Activated CD8-positive, alpha-beta T cell treated with anti-CD3 and anti-CD28 coated beads for 36 hours (primary cell): ENCODE measurements around the gene LZTS3. TPM values are rescaled to one million over a fixed set of nuclear protein-coding genes. Genes with fewer than 3 reads are reported as not detected.
A peak's percentile ranks its signal among the peaks of the same experiment; 100 is the strongest.

Experiments
- ATAC-seq: fragments of 200-7000 bp; cut with Tn5 transposase; one replicate; pipeline ENCODE4 v1.10.0; 2021; ENCODE audit warnings: mild to moderate bottlenecking, moderate library complexity
- CTCF ChIA-PET: fragments of 350-600 bp; sonication (Branson Sonifier 250); formaldehyde crosslinking; loops from one replicate; lab custom pipeline; 2021; ENCODE audit warnings: antibody characterized with exemption; lab: Charles Lee
- POLR2A ChIA-PET: fragments of 350-600 bp; sonication (Branson Sonifier 250); formaldehyde crosslinking; loops from one replicate; lab custom pipeline; 2021; ENCODE audit warnings: antibody characterized with exemption; lab: Charles Lee
- DNase-seq: peaks from one replicate; pipeline ENCODE4 v3.0.0-alpha.2; 2020
- H3K27ac Mint-ChIP-seq: one replicate; pipeline ENCODE4 v1.8.0; 2021; ENCODE audit warnings: mild to moderate bottlenecking, mixed read lengths
- H3K27me3 Mint-ChIP-seq: one replicate; pipeline ENCODE4 v1.8.0; 2021; ENCODE audit warnings: mixed read lengths
- H3K36me3 Mint-ChIP-seq: one replicate; pipeline ENCODE4 v1.8.0; 2021; ENCODE audit warnings: low read depth, mixed read lengths
- H3K4me1 Mint-ChIP-seq: one replicate; pipeline ENCODE4 v1.8.0; 2021; ENCODE audit warnings: low read depth, mixed read lengths
- H3K4me3 Mint-ChIP-seq: one replicate; pipeline ENCODE4 v1.8.0; 2021; ENCODE audit warnings: mild to moderate bottlenecking, moderate library complexity, mixed read lengths
- H3K9me3 Mint-ChIP-seq: one replicate; pipeline ENCODE4 v1.8.0; 2021; ENCODE audit warnings: mixed read lengths
- intact Hi-C: fragments of 100-400 bp; cut with micrococcal nuclease; formaldehyde crosslinking; loops from one replicate; pipeline ENCODE4 v1.10.0; 2022
- total RNA-seq, 2 experiments: library from RNA; stranded (reverse); gene quantifications; one replicate each; pipeline ENCODE4 v1.2.3, GENCODE V29; 2021
- TF ChIP-seq, protein P1 (sequence below): fragments of 200-600 bp; IDR thresholded peaks from one replicate; pipeline ENCODE4 v1.8.0; 2022; ENCODE audit warnings: antibody characterized with exemption, mild to moderate bottlenecking

Gene LZTS3
- total RNA-seq, 2 experiments from 2014 or later: 1.3 to 1.4 TPM

DNA sequence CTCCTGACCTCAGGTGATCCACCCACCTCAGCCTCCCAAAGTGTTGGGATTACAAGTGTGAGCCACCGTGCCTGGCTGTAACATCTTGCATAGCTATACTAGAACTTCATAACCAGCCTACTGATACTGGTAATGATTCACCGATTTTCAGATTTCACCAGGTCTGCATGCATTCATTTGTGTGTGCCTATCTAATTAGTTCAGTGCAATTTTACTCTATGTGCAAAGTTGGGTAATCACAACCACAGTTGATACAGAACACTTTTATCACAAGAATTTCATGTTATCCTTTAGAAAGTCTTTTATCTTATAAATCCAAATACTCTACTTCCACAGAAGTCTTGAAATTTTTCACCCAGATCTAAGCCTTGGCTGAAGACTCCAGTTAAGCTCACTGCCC, 35.9 kb downstream of the LZTS3 start:
- ATAC-seq (no peak), DNase-seq (no peak)
- Mint-ChIP-seq H3K36me3 (no peaks in the 10 kb centered on the region), H3K27ac (no peak overlapping the region), H3K4me1 (peaks cover 23% of the 10 kb centered on the region), H3K4me3 (no peak overlapping the region), H3K9me3 (no peaks in the 10 kb centered on the region), H3K27me3 (no peaks in the 10 kb centered on the region)
- TF ChIP-seq, protein P1, sequence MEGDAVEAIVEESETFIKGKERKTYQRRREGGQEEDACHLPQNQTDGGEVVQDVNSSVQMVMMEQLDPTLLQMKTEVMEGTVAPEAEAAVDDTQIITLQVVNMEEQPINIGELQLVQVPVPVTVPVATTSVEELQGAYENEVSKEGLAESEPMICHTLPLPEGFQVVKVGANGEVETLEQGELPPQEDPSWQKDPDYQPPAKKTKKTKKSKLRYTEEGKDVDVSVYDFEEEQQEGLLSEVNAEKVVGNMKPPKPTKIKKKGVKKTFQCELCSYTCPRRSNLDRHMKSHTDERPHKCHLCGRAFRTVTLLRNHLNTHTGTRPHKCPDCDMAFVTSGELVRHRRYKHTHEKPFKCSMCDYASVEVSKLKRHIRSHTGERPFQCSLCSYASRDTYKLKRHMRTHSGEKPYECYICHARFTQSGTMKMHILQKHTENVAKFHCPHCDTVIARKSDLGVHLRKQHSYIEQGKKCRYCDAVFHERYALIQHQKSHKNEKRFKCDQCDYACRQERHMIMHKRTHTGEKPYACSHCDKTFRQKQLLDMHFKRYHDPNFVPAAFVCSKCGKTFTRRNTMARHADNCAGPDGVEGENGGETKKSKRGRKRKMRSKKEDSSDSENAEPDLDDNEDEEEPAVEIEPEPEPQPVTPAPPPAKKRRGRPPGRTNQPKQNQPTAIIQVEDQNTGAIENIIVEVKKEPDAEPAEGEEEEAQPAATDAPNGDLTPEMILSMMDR: no peak
- POLR2A ChIA-PET: no interaction called here
- CTCF ChIA-PET: no interaction called here
- intact Hi-C loops: no loop called here

DNA sequence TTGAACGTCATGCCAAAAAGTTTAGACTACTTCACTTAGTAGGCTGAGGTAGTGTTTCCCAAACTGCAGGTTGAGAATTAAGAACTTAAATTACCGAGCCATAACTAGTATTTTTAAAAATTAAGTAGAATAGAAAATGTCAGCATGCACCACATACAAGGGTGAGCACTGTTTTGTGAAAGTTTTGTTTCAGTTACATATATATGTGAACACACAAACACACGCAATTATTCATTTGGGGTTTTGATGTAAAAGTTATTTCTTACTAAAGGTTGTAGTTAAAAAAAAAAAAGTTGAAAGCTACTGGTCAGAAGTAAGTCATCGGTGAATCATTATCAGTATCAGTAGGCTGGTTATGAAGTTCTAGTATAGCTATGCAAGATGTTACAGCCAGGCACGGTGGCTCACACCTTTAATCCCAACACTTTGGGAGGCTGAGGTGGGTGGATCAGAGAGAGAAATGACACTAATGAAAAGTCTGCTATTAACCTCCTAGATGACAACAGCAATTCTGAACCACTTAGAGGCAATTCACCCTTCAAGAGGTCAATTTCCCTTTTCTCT, 37.8 kb downstream of the LZTS3 start:
- H3K9me3 Mint-ChIP-seq: no peaks in the 10 kb centered on the region
- no peak for DNase-seq
- no peaks in the 10 kb centered on the region for H3K27me3 Mint-ChIP-seq
- no peaks in the 10 kb centered on the region for H3K36me3 Mint-ChIP-seq
- ChIA-PET CTCF (interaction anchor here (0.9 kb wide), 1 partner anchor 14 kb away, joined by 3 read pairs; no protein-coding TSS in a partner anchor), POLR2A (interaction anchor here (0.7 to 0.8 kb wide), 2 partner anchors 9 to 21 kb away, joined by 3 read pairs; no protein-coding TSS in a partner anchor)
- H3K27ac Mint-ChIP-seq: no peak overlapping the region
- H3K4me3 Mint-ChIP-seq: no peak overlapping the region
- intact Hi-C loops: no loop called here
- ATAC-seq: peak; percentile 39
- peaks cover 22% of the 10 kb centered on the region for H3K4me1 Mint-ChIP-seq
- TF ChIP-seq, protein P1: no peak

DNA sequence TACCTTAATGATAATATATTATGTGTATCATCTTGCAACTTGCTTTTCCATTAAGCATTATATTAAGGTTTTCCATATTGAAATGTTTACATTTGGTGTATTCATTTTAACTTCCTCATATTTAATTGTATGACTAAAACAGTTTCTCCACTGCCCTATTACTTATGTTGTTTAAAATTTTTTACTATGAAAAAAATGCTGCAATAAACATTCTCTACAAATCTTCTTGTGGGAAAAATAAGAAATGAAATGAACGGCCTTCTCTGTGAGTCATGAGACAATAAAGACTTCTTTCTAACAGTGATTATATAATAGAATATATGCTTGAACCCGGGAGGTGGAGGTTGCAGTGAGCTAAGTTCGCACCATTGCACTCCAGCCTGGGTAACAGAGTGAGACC, 39.2 kb downstream of the LZTS3 start:
- no peaks in the 10 kb centered on the region for H3K27me3 Mint-ChIP-seq
- ChIA-PET CTCF (no interaction called here), POLR2A (interaction anchor here (0.7 kb wide), 1 partner anchor 54 kb away, joined by 3 read pairs; no protein-coding TSS in a partner anchor)
- H3K4me3 Mint-ChIP-seq: no peak overlapping the region
- intact Hi-C loops: no loop called here
- TF ChIP-seq, protein P1: no peak
- DNase-seq: no peak
- no peak overlapping the region for H3K27ac Mint-ChIP-seq
- no peaks in the 10 kb centered on the region for H3K36me3 Mint-ChIP-seq
- no peak for ATAC-seq
- peaks cover 17% of the 10 kb centered on the region for H3K4me1 Mint-ChIP-seq
- no peaks in the 10 kb centered on the region for H3K9me3 Mint-ChIP-seq

DNA sequence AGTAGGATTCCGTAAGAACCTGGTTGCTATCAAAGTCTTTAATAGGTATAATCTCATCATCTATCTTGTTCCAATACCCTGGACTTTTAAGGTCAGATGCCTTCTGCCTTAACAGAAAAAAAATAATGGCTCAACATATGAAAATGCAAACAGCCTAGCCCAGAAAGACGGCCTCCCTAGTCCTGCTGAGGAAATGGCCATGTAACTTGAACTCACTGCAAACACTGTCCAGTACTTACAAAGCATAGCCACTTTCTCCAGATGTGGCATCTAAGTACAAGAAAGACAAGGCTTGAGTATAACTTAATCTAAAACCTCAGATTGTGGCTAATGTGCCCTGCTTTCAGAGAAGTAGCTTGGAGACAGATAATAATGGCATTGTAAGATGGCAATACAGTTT, 40.2 kb downstream of the LZTS3 start:
- ATAC-seq (no peak), DNase-seq (no peak)
- no peaks in the 10 kb centered on the region for H3K27me3 Mint-ChIP-seq
- intact Hi-C loops: no loop called here
- H3K9me3 Mint-ChIP-seq: no peaks in the 10 kb centered on the region
- H3K4me1 Mint-ChIP-seq: peaks cover 9% of the 10 kb centered on the region
- no peak overlapping the region for H3K4me3 Mint-ChIP-seq
- H3K36me3 Mint-ChIP-seq: no peaks in the 10 kb centered on the region
- TF ChIP-seq, protein P1: no peak
- ChIA-PET POLR2A (interaction anchor here (0.7 kb wide), 1 partner anchor 55 kb away, joined by 3 read pairs; no protein-coding TSS in a partner anchor), CTCF (no interaction called here)
- H3K27ac Mint-ChIP-seq: no peak overlapping the region

DNA sequence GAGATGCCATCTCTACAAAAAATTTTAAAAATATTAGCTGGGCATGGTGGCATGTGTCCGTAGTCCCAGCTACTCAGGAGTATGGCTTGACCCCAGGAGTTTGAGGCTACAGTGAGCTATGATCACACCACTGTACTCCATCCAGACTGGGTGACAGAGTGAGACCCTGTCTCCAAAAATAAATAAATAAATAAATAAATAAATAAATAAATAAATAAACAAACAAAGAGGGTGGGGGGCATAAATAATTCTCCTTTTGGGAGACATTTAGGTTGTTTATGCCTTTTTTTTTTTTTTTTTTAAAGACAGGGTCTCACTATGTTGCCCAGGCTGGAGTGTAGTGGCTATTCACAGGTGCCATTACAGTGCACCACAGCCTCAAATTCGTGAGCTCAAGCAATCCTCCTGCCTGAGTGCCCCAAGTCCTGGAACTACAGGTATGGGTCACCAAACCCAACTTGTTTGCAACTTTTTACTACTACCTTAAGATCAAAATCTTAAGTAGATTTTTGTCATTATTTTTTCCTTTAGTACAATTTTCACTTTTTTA, 43.2 kb downstream of the LZTS3 start:
- Mint-ChIP-seq H3K36me3 (peaks cover 3% of the 10 kb centered on the region), H3K27me3 (no peaks in the 10 kb centered on the region), H3K27ac (no peak overlapping the region), H3K4me3 (no peak overlapping the region), H3K4me1 (peaks cover 1% of the 10 kb centered on the region), H3K9me3 (peaks cover 2% of the 10 kb centered on the region)
- CTCF ChIA-PET: interaction anchor here (1.1 to 1.6 kb wide), 4 partner anchors 12 to 42 kb away, joined by 3 to 5 read pairs (median 4); no protein-coding TSS in a partner anchor
- TF ChIP-seq, protein P1: no peak
- DNase-seq (no peak), ATAC-seq (no peak)
- POLR2A ChIA-PET: interaction anchor here (0.7 to 1.0 kb wide), 2 partner anchors 21 to 38 kb away, joined by 3 read pairs; no protein-coding TSS in a partner anchor
- intact Hi-C loops: no loop called here
